GM12872 (cell line): Measurements from ENCODE around the gene DRC7.

ENCODE experiments used
- TF ChIP-seq, protein P1 (sequence below): IDR thresholded peaks from 3 replicates; pipeline ENCODE4 v1.5.1; 2011; ENCODE audit warnings: low read depth, mild to moderate bottlenecking, low read length, moderate library complexity; ENCODE audit not compliant: insufficient read depth

The DRC7 gene

DNA sequence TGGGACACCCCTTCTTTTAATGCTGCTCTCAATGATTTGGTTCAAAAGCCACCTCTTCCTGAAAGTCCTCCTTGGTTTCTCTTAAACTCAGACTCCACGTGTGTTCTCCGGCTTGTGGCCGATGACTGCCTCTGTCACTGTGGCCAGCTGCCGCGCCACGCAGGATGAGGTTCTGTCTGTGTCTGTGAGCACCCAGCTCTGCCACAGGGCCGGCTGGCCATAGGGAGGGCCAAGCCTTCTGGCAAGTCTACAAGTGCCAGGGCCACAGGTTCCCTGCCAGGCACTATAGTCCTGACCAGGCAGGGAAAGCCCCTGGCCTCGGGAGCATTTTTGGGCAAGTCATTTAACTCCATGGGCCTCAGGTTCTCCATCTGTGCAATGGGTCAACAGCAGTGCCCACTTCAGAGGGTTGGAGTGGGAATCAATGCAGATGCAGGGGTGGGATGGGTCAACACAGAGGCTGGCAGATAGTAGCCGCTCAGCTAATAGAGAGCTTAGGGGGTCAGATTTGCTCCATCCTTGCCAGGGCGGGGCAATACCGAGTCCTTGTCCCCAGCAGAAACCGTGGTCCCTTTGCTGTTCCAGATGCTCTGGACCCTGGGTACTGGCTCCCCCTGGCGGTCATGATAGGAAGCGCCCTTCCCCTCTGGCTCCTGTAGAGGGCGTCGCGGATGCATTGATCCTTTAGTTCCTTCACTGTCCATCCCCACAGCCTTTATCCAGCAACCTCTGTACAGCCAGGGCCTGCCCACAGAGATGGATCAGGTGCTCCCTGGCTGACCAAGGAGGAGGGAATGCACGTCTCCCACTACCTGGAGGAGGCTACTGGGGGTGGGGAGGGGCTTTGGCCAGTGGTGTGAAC is 45.8 kb upstream of the DRC7 start:
- TF ChIP-seq, protein P1, sequence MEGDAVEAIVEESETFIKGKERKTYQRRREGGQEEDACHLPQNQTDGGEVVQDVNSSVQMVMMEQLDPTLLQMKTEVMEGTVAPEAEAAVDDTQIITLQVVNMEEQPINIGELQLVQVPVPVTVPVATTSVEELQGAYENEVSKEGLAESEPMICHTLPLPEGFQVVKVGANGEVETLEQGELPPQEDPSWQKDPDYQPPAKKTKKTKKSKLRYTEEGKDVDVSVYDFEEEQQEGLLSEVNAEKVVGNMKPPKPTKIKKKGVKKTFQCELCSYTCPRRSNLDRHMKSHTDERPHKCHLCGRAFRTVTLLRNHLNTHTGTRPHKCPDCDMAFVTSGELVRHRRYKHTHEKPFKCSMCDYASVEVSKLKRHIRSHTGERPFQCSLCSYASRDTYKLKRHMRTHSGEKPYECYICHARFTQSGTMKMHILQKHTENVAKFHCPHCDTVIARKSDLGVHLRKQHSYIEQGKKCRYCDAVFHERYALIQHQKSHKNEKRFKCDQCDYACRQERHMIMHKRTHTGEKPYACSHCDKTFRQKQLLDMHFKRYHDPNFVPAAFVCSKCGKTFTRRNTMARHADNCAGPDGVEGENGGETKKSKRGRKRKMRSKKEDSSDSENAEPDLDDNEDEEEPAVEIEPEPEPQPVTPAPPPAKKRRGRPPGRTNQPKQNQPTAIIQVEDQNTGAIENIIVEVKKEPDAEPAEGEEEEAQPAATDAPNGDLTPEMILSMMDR: peak; percentile 100

DNA sequence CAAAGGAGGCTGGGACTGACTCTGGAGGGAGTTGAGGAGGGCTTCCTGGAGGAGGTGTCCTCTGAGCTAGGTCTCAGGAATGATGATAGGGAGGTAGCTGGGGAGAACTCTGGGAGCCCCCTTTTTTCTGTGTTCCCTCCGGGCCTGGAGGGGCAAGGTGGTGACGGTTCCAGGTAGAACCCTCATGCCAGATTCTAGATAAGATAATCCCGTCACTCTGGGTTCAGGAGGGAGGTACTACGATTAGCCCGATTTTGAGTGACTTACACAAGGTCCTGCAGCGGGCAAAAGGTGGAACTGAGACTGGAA is 45.2 kb upstream of the DRC7 start:
- TF ChIP-seq, protein P1: no peak

DNA sequence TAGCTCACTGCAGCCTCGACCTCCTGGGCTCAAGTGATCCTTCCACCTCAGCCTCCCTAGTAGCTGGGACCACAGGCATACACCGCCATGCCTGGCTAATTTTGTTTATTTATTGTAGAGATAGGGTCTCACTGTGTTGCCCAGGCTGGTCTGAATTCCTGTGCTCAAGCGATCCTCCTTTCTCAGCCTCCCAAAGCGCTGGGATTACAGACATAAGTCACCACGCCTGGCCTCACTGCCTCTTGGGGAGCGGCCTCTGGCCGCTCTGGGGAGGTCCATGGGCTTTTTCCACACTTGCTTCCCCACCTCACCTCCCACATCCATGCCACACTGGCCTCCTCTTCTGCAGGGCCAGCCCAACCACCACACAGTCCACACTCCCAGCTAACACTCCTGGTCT is 44.8 kb upstream of the DRC7 start:
- TF ChIP-seq, protein P1: no peak

DNA sequence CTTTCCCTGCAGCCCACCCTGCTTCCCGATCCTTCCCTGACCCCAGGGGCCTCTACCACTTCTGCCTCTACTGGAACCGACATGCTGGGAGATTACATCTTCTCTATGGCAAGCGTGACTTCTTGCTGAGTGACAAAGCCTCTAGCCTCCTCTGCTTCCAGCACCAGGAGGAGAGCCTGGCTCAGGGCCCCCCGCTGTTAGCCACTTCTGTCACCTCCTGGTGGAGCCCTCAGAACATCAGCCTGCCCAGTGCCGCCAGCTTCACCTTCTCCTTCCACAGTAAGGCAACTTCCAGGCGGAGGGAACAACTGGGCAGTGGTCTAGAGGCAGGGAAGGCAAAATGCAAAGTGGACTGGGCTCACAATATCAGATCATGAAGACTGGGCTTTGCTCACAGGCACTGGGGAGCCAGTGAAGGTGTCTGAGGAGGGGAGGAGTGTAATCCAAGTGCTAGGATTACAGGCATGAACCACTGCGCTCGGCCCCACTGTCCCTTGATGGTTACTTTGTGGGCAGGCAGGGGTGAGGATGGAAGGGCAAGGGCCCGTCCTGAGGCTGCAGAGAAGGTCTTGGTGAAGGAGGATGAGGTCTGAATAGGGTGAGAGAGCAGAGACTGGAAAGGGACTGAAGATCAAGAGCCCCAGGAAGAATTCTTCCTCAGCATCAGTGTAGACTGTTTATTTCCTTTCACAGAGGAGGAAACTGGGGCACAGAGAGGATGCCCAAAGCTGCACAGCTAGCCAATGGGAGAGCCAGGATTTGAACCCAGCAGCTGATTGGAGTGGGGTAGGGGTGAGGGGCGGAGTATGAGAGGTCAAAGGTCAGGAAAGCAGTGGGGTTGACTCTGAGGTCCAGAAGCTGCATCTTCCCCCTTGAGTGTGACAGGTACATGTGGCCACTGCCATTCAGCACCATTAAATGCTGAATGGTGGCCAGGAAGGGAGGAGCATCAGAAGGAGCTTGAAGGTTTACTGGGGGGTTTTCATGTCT is 43.0 kb upstream of the DRC7 start:
- TF ChIP-seq, protein P1: no peak

DNA sequence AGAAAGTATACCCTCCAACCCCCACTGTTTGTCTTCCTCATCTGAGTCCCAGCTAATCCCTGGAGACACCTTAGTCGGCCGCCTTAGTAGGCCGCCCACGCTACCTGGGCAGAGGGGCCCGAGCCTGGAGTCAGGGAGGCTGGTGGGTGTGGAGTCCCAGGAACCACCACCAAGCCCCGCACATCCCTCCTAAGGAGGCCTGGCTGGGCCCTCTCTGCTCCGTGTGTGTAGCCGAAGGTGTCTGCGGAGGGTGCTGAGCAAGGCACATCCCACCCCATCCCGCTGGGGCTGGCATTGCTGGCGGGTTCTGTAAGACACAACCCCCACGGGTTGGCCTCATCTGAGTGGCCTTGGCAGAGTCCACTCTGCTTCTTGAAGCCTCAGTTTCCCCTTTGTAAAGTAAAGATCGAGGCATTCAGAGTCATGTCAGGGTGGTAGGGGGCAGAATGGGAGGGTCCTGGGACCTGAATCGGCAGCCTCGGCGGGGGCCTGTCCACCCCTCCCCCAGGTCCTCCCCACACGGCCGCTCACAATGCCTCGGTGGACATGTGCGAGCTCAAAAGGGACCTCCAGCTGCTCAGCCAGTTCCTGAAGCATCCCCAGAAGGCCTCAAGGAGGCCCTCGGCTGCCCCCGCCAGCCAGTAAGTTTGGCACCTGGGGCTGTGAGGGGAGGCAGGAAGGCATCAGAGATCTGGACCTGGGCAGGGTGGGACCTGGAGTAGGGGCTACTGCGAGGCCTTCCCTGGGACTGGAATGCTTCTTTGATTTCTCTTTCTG is 41.7 kb upstream of the DRC7 start:
- TF ChIP-seq, protein P1: no peak

DNA sequence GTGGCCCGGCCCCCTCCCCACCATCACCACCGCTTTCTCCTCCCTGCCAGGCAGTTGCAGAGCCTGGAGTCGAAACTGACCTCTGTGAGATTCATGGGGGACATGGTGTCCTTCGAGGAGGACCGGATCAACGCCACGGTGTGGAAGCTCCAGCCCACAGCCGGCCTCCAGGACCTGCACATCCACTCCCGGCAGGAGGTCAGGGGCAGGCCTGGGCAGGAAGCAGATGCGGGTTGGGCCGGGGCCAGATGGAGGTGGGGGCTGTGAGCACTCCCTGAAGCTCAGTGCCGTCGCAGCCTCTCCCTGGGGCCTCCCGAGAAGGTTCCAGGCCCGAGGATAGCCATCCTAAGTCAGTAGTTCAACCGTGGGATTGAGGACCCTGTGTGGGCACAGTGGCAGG is 40.7 kb upstream of the DRC7 start:
- TF ChIP-seq, protein P1: no peak
